ENCODE data around the gene ANKRD33B.

- TF ChIP-seq EZH2 (IDR thresholded peaks at IDR 0.05; ENCODE audit: borderline replicate concordance, low read depth, low read length, severe bottlenecking) (no peak), CTCF (IDR thresholded peaks at IDR 0.05; ENCODE audit: borderline replicate concordance, extremely low read depth, low read length, poor library complexity, severe bottlenecking) (no peak)
Measured at GRCh38 chr5:10668697-10669096, 104.8 kb downstream of the ANKRD33B start.

Measured in DND-41 (cell line).